K562 (cell line): Measurements from ENCODE around the gene SEC14L3. TPM values are rescaled to one million over a fixed set of nuclear protein-coding genes. Genes with fewer than 3 reads are reported as not detected.

Source experiments
- ATAC-seq: fragments of 200-7000 bp; cut with Tn5 transposase; 3 replicates; pipeline ENCODE4 v1.9.1; 2020; ENCODE audit warnings: moderate library complexity
- BruUV-seq: library from RNA; stranded (reverse); fragments of 400-500 nt; replicated peaks from 2 replicates; lab custom pipeline; 2021; lab: Mats Ljungman, UMichigan
- CTCF ChIA-PET: fragments of 300-600 bp; formaldehyde crosslinking; extraction: SDS; loops from one replicate; lab custom pipeline; 2021; ENCODE audit warnings: low intra/inter-chr PET ratio; lab: Yijun Ruan, JAX
- POLR2A ChIA-PET: fragments of 300-600, 350-650 bp; sonication (Branson Sonifier 250); formaldehyde crosslinking; extraction: SDS; loops from one replicate; lab custom pipeline; 2021; ENCODE audit warnings: antibody characterized with exemption, inconsistent platforms; lab: Yijun Ruan, JAX
- DNase-seq, 4 experiments: peaks; one replicate each; pipeline versions ENCODE4 v3.0.0 to v3.0.0-alpha.2; 2011 to 2018; ENCODE audit warnings: low spot score in 3 of 4, mixed read lengths in 3 of 4; ENCODE audit errors: extremely low read depth in 1 of 4
- FAIRE-seq: peaks from 2 replicates; lab custom pipeline; 2011; peaks lifted over from hg19 to GRCh38; lab: Jason Lieb, UNC
- H2AFZ ChIP-seq: 2 replicates; pipeline ENCODE4 v1.6.0; 2011; ENCODE audit warnings: low read depth, low read length, control low read depth, inconsistent platforms
- H3K27ac ChIP-seq: fragments of 200-600 bp; 3 replicates; pipeline ENCODE4 v1.8.0; 2011; ENCODE audit warnings: low read depth, mild to moderate bottlenecking, control low read depth, inconsistent platforms, low read length, moderate library complexity, mixed read lengths; ENCODE audit errors: extremely low read depth
- H3K27me3 ChIP-seq, 2 experiments: fragments of 300-600 bp in 1 of 2; 2 replicates in 1 of 2; 3 replicates in 1 of 2; pipeline versions ENCODE4 v1.6.0 to v1.8.0; 2011; ENCODE audit warnings: inconsistent platforms in 2 of 2, low read length in 2 of 2, mild to moderate bottlenecking in 1 of 2, mixed read lengths in 1 of 2, moderate library complexity in 1 of 2; ENCODE audit not compliant: control insufficient read depth in 2 of 2, insufficient read depth in 2 of 2
- H3K36me3 ChIP-seq: fragments of 300-600 bp; 3 replicates; pipeline ENCODE4 v1.8.0; 2011; ENCODE audit warnings: mild to moderate bottlenecking, low read length, inconsistent platforms; ENCODE audit not compliant: control insufficient read depth, insufficient read depth
- H3K4me1 ChIP-seq, 2 experiments: fragments of 200-600 bp in 1 of 2; replicated peaks in 1 of 2; 2 replicates in 1 of 2; 3 replicates in 1 of 2; pipeline versions ENCODE4 v1.5.1 to v1.8.0; 2011; ENCODE audit warnings: inconsistent platforms in 2 of 2, low read length in 2 of 2, mild to moderate bottlenecking in 1 of 2, mixed read lengths in 1 of 2, moderate library complexity in 1 of 2; ENCODE audit not compliant: control insufficient read depth in 2 of 2, insufficient read depth in 2 of 2
- H3K4me2 ChIP-seq: 2 replicates; pipeline ENCODE4 v1.6.1; 2011; ENCODE audit warnings: low read length, control low read depth, inconsistent platforms, mixed read lengths; ENCODE audit not compliant: insufficient read depth
- H3K4me3 ChIP-seq: fragments of 200-600 bp; sonication (generic), shearing (Covaris generic); 2 replicates; pipeline ENCODE4 v1.5.1; 2016; ENCODE audit warnings: control low read depth, inconsistent platforms
- H3K79me2 ChIP-seq: fragments of 200-600 bp; 3 replicates; pipeline ENCODE4 v1.8.0; 2011; ENCODE audit warnings: low read length, inconsistent platforms; ENCODE audit not compliant: control insufficient read depth, insufficient read depth
- H3K9ac ChIP-seq, 2 experiments: 2 replicates each; pipeline versions ENCODE4 v1.6.0 to v1.6.1; 2011; ENCODE audit warnings: low read depth in 2 of 2, low read length in 2 of 2, control low read depth in 1 of 2, inconsistent platforms in 1 of 2, mild to moderate bottlenecking in 1 of 2, mixed read lengths in 1 of 2; ENCODE audit not compliant: insufficient read depth in 1 of 2
- H3K9me1 ChIP-seq: one replicate; pipeline ENCODE4 v1.6.0; 2011; ENCODE audit warnings: inconsistent platforms, mild to moderate bottlenecking, low read length, moderate library complexity; ENCODE audit not compliant: control insufficient read depth, insufficient read depth
- H3K9me3 ChIP-seq: replicated peaks from 2 replicates; pipeline ENCODE4 v1.5.1; 2011; ENCODE audit warnings: low read depth, low read length, inconsistent platforms; ENCODE audit not compliant: control insufficient read depth, insufficient read depth
- H4K20me1 ChIP-seq: replicated peaks from 2 replicates; pipeline ENCODE4 v1.6.1; 2011; ENCODE audit warnings: low read length, inconsistent platforms, mixed read lengths; ENCODE audit not compliant: control insufficient read depth, insufficient read depth
- CCNT2 ChIP-seq: IDR thresholded peaks from 2 replicates; pipeline ENCODE4 v1.6.1; 2011; ENCODE audit warnings: borderline replicate concordance, low read depth, mild to moderate bottlenecking, moderate library complexity, mixed read lengths, low read length; ENCODE audit not compliant: insufficient read length; ENCODE audit errors: extremely low read depth
- NFIX ChIP-seq: fragments of 250-450 bp; sonication (Bioruptor Pico); IDR thresholded peaks from 2 replicates; pipeline ENCODE4 v1.4.0; 2020; ENCODE audit warnings: low read depth, mild to moderate bottlenecking, moderate library complexity
- NR3C1 ChIP-seq: sonication (generic); formaldehyde crosslinking; IDR thresholded peaks from 2 replicates; pipeline ENCODE4 v1.8.1; 2022; ENCODE audit warnings: missing genetic modification reagents
- POU5F1 ChIP-seq: fragments of 150-350 bp; IDR thresholded peaks from 2 replicates; pipeline ENCODE4 v1.6.1; 2014; ENCODE audit warnings: borderline replicate concordance, low read length, low read depth, mild to moderate bottlenecking; ENCODE audit not compliant: partially characterized antibody
- RBFOX2 ChIP-seq: fragments of 200-400 bp; formaldehyde crosslinking; IDR thresholded peaks from 2 replicates; pipeline ENCODE4 v1.6.1; 2017; ENCODE audit warnings: low read depth, mild to moderate bottlenecking, low read length, moderate library complexity
- RBM22 ChIP-seq: fragments of 200-400 bp; formaldehyde crosslinking; IDR thresholded peaks from 2 replicates; pipeline ENCODE4 v1.6.1; 2018; ENCODE audit warnings: low read length, low read depth; ENCODE audit not compliant: poor library complexity, severe bottlenecking
- RFX5 ChIP-seq: IDR thresholded peaks from 2 replicates; pipeline ENCODE4 v1.6.1; 2011; ENCODE audit warnings: low read depth, mild to moderate bottlenecking, improper control_type of control experiment, low read length
- RUNX1 ChIP-seq: sonication (generic); IDR thresholded peaks from 2 replicates; pipeline ENCODE4 v1.6.1; 2016; ENCODE audit warnings: antibody characterized with exemption, low read depth
- SNAPC5 ChIP-seq: fragments of 250-450 bp; sonication (Bioruptor Pico); IDR thresholded peaks from 2 replicates; pipeline ENCODE4 v1.8.0; 2021; ENCODE audit warnings: moderate library complexity, mild to moderate bottlenecking, inconsistent platforms
- SRSF7 ChIP-seq: fragments of 200-400 bp; formaldehyde crosslinking; optimal IDR thresholded peaks from 2 replicates; pipeline ENCODE3; 2017; ENCODE audit warnings: mild to moderate bottlenecking, low read depth, low read length
- TGIF2 ChIP-seq: sonication (generic); formaldehyde crosslinking; IDR thresholded peaks from 2 replicates; pipeline ENCODE4 v1.8.1; 2022; ENCODE audit warnings: mild to moderate bottlenecking, missing genetic modification reagents, moderate library complexity
- ZFP1 ChIP-seq: fragments of 450-650 bp; formaldehyde crosslinking; IDR thresholded peaks from 2 replicates; pipeline ENCODE4 v1.4.0; 2020; ENCODE audit warnings: mild to moderate bottlenecking, mixed read lengths
- ZNF134 ChIP-seq: fragments of 250-450 bp; sonication (Bioruptor Pico); conservative IDR thresholded peaks from 2 replicates; pipeline ENCODE4 v1.4.0; 2020
- ZNF57 ChIP-seq: fragments of 450-650 bp; formaldehyde crosslinking; IDR thresholded peaks from 2 replicates; pipeline ENCODE4 v1.4.0; 2020; ENCODE audit warnings: mild to moderate bottlenecking, moderate library complexity
- ZNF589 ChIP-seq: fragments of 200-800 bp; sonication (Bioruptor generic); IDR thresholded peaks from 2 replicates; pipeline ENCODE4 v1.6.1; 2016; ENCODE audit warnings: low read depth, missing genetic modification characterization, missing compliant biosample characterization
- WGBS: fragments of 100-300 bp; shearing (Covaris generic); methylation state at CpG from one replicate; pipeline ENCODE4 v1.1.6; 2016; ENCODE audit warnings: low coverage, mixed read lengths; ENCODE audit not compliant: insufficient coverage; ENCODE audit errors: missing lambda C conversion rate; 5-methylcytosine and 5-hydroxymethylcytosine counted together
- in situ Hi-C: fragments of 300-500 bp; cut with MboI; formaldehyde crosslinking; loops from 4 replicates; pipeline ENCODE4 v1.15.0; 2018; ENCODE audit warnings: inconsistent platforms, mixed read lengths
- intact Hi-C: fragments of 100-400 bp; cut with micrococcal nuclease; formaldehyde crosslinking; loops from 2 replicates; pipeline ENCODE4 v1.14.2; 2022
- polyA plus RNA-seq, 8 experiments: library from polyadenylated mRNA; depleted of rRNA in 4 of 8; stranded (reverse) in 5 of 8; unstranded in 3 of 8; fragments of >200 nt; fragmentation: Nextera tagmentation in 2 of 8; fragmentation: Illumina TruSeq in 1 of 8; extraction: Ambion mirVana in 2 of 8; extraction: Trizol in 1 of 8; gene quantifications; 2 replicates each; pipeline versions ENCODE4 v1.2.1 to v1.2.3, GENCODE V29; 2011 to 2014; ENCODE audit warnings: inconsistent platforms in 1 of 8, missing spikeins in 1 of 8
- total RNA-seq, 7 experiments: library from RNA; depleted of rRNA in 6 of 7; stranded (reverse); fragments of >200 nt in 6 of 7; fragmentation: Illumina TruSeq in 2 of 7; extraction: Trizol in 2 of 7; gene quantifications; 2 replicates each; pipeline versions ENCODE4 v1.2.1 to v1.2.3, GENCODE V29; 2011 to 2021; ENCODE audit warnings: low replicate concordance in 1 of 7

The SEC14L3 gene
- total and polyA plus RNA-seq, 9 of the 15 experiments (the other 6 are each of a cell fraction or from before 2014, with no cell fraction given), result not detected

GRCh38 chr22:30416403-30416802 lies 55.4 kb downstream of the SEC14L3 start:
- Histone ChIP-seq H3K79me2 (peaks cover 17% of the 10 kb centered on the region), H3K27ac (no peak overlapping the region), H3K36me3 (peaks cover 32% of the 10 kb centered on the region), H4K20me1 (no peaks in the 10 kb centered on the region), H3K4me3 (no peak overlapping the region), H2AFZ (no peak overlapping the region), H3K4me2 (no peak overlapping the region), H3K9ac (no peak overlapping the region), H3K9me3 (no peaks in the 10 kb centered on the region), H3K9me1 (peaks cover 2% of the 10 kb centered on the region), H3K27me3 (no peaks in the 10 kb centered on the region), H3K4me1 (peaks cover 0 to 14% of the 10 kb centered on the region in 2 experiments; a peak in 4 of 5 replicates)
- CTCF ChIA-PET, result no interaction called here
- no TSS peak for BruUV-seq
- WGBS, result 61% methylated on average over 2 of the region's 2 CpGs
- in situ Hi-C loops (no loop called here), intact Hi-C loops (no loop called here)
- ATAC-seq (no peak), FAIRE-seq (no peak), DNase-seq (no peak)
- POLR2A ChIA-PET, result no interaction called here
- no peak for TF ChIP-seq ZFP1 (CRISPR knock-in tag)
- TF ChIP-seq RBFOX2, result no peak
- no peak for TF ChIP-seq ZNF134 (CRISPR knock-in tag)
- no peak for TF ChIP-seq ZNF57 (CRISPR knock-in tag)
- no peak for TF ChIP-seq SNAPC5 (CRISPR knock-in tag)
- TF ChIP-seq RFX5, result no peak
- no peak for TF ChIP-seq POU5F1
- no peak for TF ChIP-seq CCNT2
- no peak for TF ChIP-seq ZNF589 (CRISPR knock-in tag)
- no peak for TF ChIP-seq SRSF7
- no peak for TF ChIP-seq TGIF2 (CRISPR knock-in tag)
- TF ChIP-seq NR3C1 (CRISPR knock-in tag), result no peak
- TF ChIP-seq RBM22, result no peak
- TF ChIP-seq RUNX1, result no peak
- TF ChIP-seq NFIX (CRISPR knock-in tag), result no peak
